ENCODE results near the gene NOP14.
"Not testable (repeated sequence)": the region's sequence is repeated elsewhere in the genome, so short reads cannot be mapped to it uniquely, and the experiment has no call there.

Gene NOP14

GRCh38 chr4:2961421-2961810, 1.8 kb downstream of the NOP14 start:
- DNase-seq = peak in 1 of 3 experiments; percentile 26

- not testable (repeated sequence) for DNase-seq
These were observed 2.8 kb downstream of the NOP14 start for GRCh38 chr4:2960450-2960849.

- no peak for DNase-seq
These were observed 4.8 kb downstream of the NOP14 start for GRCh38 chr4:2958446-2958845.

GRCh38 chr4:2955186-2956044, 7.8 kb downstream of the NOP14 start:
- DNase-seq = not testable (repeated sequence)

- no peak for DNase-seq
These were observed 8.6 kb downstream of the NOP14 start for GRCh38 chr4:2954358-2955185.

GRCh38 chr4:2953496-2953895, 9.7 kb downstream of the NOP14 start:
- DNase-seq = no peak

- no peak for DNase-seq
These were observed 12.8 kb downstream of the NOP14 start for GRCh38 chr4:2950221-2950989.

GRCh38 chr4:2949782-2950125, 13.5 kb downstream of the NOP14 start:
- no peak for DNase-seq

GRCh38 chr4:2948895-2949781, 14.1 kb downstream of the NOP14 start:
- peak in 1 of 3 experiments; percentile 15 for DNase-seq

GRCh38 chr4:2947926-2948325, 15.3 kb downstream of the NOP14 start:
- no peak for DNase-seq

GRCh38 chr4:2946812-2947600, 16.2 kb downstream of the NOP14 start:
- no peak for DNase-seq

GRCh38 chr4:2945619-2946604, 17.3 kb downstream of the NOP14 start:
- not testable (repeated sequence) for DNase-seq

- DNase-seq = no peak
These were observed 18.4 kb downstream of the NOP14 start for GRCh38 chr4:2944586-2945526.

GRCh38 chr4:2944091-2944482, 19.1 kb downstream of the NOP14 start:
- DNase-seq = no peak

GRCh38 chr4:2943364-2944090, 19.7 kb downstream of the NOP14 start:
- no peak for DNase-seq

GRCh38 chr4:2942532-2943363, 20.5 kb downstream of the NOP14 start:
- DNase-seq = no peak

GRCh38 chr4:2942037-2942531, 21.1 kb downstream of the NOP14 start:
- no peak for DNase-seq
